ENCODE results near the gene CCT7.

Gene CCT7

DNA sequence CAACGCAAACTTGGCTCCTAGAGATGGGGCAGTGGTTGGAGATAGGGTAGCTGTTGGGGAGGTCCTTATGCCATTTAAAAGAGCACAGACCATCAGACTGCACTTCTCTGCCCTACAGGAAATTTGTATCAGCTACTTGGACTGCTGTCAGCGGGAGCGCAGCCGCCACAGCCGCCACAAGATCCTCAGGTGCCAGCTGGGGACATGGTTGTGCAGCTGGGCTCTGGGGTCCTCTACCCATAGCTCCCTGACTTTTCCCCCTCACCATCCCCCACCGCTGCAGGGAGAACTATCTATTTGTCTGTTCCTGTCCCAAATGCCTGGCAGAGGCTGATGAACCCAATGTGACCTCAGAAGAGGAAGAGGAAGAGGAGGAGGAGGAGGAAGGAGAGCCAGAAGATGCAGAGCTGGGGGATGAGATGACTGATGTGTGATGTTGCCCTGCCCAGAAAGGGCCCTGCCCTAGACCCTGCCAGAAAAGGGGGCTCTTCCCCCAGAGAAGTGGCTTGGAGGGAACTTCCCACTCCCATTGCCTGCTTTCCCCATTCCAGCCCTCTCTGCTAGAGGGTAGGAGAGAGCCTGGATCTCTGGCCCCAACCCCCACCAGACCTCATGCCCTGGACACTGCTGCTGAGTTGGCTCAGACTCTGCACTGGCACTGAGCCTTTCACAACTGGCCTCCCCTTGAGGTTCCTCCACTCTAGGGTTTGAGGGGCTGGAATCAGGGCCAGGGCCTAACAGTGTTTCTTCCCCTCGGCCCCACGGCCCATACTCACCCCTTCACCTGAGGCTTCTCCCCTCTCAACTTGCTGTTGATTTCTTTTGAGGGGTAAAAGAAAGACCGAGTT, 8.4 kb upstream of the CCT7 start:
- DNase-seq (ENCODE audit: low read depth), result peak; percentile 92

DNA sequence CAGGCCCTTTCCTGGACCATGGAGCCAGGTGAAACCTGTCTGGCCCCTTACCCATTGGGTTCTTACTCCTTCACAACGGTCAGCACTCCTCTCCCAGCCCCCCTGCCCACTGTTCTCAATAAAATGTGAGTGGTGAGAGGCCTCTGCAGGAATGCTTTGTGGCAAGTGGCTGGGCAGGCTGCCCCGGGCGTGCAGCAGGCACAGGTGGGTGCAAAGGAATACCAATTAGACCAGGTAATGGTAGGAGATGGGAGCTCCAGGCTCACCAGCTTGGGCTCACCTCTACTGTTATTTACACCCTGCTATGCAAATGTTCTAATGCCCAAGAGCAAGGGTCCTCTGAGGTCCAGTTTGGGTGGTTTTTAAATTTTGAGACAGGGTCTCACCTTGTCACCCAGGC, 7.0 kb upstream of the CCT7 start:
- DNase-seq (ENCODE audit: low read depth), result no peak

- no peak for DNase-seq (ENCODE audit: low read depth)
Observed at GRCh38 chr2:73228631-73229030, 5.5 kb upstream of the CCT7 start.

GRCh38 chr2:73232403-73233153, 1.5 kb upstream of the CCT7 start:
- no peak for DNase-seq (ENCODE audit: low read depth)

- peak; percentile 98 for DNase-seq (ENCODE audit: low read depth)
Observed at GRCh38 chr2:73233154-73233931, 765 bp upstream of the CCT7 start, which contains the start of gene PRADC1. Gene PRADC1 (minus strand): TSS chr2:73233239. CDS start chr2:73233160, 79 bp downstream.

- no peak for DNase-seq (ENCODE audit: low read depth)
Observed at GRCh38 chr2:73235315-73236028, 1.4 kb downstream of the CCT7 start.

DNA sequence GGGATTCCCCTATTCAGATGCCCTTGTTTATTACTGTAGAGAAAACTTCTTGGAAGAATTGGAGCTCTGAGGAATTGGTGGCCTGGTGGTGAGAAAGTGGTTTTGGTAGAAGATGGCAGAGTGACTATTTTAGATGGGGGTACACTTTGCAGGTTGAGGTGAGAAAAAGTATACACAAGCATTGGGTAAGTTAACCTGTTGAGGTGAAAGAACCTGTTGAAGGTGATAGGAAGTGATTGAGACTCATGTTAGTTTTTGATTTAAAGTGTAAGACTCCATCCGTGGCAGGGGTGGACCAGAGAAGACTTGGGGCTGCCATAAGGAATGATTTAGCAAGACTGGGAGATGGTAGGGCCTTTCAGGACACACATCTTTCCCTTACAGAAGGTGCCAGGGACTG, 3.1 kb downstream of the CCT7 start:
- DNase-seq (ENCODE audit: low read depth), result no peak

GRCh38 chr2:73238149-73238548, 4.0 kb downstream of the CCT7 start:
- DNase-seq (ENCODE audit: low read depth), result no peak

DNA sequence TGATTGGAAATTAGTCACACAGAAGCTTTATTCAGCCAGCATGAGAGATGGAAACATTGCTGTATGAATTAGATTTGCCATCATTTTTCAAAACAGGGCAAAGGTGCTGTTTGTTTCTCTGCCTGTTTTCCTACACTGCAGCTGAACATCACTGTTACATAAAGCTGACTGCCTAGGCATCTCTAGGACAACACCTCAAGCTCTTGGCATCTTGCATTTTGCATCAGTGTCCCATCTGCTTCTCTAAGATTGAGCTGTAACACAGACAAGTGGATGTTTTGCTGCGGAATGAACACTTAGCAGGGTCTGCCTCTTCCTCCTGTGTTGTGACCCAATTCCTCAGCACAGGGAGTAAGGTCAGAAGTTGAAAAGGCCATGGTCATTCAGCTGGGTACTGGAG, 4.9 kb downstream of the CCT7 start:
- DNase-seq (ENCODE audit: low read depth), result no peak

DNA sequence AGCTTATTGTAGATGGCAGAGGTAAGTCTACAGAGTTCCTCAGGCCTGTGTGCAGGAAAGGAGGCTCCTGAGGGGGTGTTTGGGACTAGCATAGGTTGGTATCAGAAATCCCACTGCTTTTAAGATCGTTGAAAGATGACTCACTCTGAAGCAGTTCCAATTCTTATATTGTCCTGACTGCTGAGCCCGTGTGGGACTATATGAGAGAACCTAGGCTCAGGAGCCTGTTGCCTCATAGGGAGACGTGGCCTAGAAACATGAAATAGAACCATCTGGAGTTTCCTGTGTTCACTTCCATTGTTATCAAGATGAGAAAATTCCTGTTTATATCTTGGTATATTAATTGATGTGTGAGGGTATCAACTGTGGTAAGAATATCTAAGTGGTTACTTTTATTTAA, 5.7 kb downstream of the CCT7 start:
- DNase-seq (ENCODE audit: low read depth), result no peak

GRCh38 chr2:73243884-73244570, 9.9 kb downstream of the CCT7 start:
- no peak for DNase-seq (ENCODE audit: low read depth)

DNA sequence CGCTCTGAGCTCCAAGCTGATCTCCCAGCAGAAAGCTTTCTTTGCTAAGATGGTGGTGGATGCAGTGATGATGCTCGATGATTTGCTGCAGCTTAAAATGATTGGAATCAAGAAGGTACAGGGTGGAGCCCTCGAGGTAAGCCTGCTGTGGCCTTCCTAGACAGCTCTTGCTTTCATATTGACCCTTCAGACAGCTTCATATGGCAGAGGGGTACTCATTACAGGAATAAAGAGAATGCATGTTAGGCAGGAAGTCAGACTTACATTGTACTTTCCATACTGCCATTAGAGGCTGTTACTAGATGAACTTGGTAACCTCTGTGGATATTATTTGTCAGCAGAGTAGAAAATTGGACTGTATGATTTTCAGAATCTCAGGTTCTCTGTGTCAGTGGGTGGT, 10.5 kb downstream of the CCT7 start:
- no peak for DNase-seq (ENCODE audit: low read depth)

DNA sequence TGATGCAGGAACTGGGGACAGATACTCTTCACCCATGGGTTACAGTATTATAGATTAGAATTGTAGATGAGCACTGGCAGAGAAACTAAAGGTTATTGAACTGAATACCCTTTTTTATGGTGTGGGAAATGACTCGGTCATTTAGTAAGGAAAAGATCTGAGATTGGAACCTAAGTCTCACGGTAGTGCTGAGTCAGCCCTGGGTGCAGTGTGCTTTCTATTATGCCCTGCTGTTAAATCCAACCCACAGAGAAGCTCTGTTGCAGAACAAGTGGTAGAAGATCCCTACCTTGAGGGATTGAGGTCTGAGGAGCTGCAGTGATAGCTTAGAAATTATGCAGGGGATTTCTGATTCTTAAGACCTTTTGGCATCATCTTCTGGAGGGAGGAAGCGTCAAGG, 12.7 kb downstream of the CCT7 start:
- DNase-seq (ENCODE audit: low read depth), result no peak

DNA sequence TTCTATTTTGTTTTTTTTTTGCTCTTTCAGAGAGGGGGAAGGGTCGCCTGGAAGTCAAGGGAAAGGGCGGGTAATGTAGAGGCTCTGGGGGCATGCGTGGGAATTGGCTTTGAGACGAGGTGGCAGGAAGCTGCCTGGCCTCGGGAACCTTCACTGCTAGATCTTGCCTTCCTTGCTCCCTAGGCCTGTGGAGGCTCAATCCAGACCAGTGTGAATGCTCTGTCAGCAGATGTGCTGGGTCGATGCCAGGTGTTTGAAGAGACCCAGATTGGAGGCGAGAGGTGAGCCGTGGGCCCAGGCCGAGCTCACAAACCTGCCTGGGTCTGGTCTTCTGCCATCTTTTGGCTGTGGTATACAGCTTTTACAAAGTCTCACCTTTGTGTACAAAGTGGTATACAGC, 15.5 kb downstream of the CCT7 start:
- DNase-seq (ENCODE audit: low read depth), result no peak

- DNase-seq (ENCODE audit: low read depth), result no peak
Observed at GRCh38 chr2:73250872-73251846, 17.1 kb downstream of the CCT7 start.

DNA sequence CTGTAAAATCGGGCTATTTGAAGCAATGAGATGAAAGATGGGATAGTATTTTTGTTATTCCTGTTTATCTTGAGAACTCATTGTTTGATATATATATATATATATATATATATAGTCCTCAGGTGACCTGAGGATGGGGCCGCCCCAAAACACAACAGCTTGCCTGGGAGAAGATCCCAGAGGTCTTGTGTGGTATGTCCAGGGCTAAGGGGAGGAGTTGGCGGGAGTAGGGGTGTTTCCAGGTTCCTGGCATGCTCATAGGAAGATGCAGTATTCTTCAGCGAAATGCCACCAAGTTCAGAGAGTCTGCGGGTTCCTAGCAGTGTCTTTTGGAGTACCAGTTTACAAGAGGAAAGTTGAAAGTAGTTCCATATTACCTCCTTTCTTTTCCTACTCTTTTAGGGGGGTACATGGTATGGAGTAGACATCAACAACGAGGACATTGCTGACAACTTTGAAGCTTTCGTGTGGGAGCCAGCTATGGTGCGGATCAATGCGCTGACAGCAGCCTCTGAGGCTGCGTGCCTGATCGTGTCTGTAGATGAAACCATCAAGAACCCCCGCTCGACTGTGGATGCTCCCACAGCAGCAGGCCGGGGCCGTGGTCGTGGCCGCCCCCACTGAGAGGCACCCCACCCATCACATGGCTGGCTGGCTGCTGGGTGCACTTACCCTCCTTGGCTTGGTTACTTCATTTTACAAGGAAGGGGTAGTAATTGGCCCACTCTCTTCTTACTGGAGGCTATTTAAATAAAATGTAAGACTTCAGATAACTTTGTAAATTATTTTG, 18.3 kb downstream of the CCT7 start:
- no peak for DNase-seq (ENCODE audit: low read depth)

GRCh38 chr2:73253400-73253799, 19.3 kb downstream of the CCT7 start:
- DNase-seq (ENCODE audit: low read depth), result no peak

DNA sequence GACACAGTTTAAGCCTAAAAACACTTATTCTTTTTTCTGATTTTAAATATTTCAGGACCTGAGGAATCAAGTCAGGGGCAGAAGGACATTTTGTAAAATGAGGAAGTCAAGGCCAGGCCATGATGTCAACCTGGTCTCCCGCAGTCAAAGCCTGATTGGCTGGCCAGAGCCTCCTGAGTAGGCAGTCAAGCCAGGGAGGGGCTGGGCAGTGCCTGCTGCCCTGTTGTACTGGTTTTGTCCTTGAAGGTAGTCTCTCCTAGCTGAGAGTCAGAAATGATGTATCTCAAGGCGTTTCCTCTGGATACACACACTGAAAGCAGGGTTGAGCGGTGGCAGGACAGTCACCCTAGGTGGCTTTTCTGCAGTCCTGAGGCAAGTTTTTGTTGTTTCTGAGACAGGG, 19.8 kb downstream of the CCT7 start:
- no peak for DNase-seq (ENCODE audit: low read depth)

DNA sequence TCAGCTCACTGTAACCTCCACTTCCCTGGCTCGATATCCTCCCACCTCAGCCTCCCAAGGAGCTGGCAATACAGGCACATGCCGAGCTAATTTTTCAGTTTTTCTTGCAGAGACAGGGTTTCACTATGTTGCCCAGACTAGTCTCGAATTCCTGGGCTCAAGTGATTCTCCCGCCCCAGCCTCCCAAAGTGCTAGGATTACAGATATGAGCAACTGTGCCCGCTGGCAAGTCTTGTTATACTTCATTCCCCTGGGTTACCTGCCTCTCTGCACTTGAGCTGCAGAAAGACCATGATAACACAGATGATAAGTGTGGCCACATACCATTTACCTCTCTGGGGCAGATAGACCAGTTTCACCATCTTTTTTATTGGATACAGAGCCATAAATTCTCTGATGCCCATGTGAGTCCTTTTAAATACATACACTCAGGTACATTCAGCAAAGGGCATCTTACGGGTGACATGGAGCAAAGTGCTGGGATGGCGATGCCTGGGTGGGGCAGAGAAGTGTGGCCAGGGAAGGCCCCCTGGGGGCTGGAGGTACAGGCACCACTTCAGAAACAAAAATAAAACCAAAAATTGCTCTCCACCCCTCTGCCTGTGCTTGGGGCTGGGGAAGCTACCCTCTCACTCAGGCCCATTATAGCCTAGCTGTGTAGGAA, 20.4 kb downstream of the CCT7 start:
- no peak for DNase-seq (ENCODE audit: low read depth)

All from CMK (cell line).